ENCODE measurements around the gene TCHP.

DNA sequence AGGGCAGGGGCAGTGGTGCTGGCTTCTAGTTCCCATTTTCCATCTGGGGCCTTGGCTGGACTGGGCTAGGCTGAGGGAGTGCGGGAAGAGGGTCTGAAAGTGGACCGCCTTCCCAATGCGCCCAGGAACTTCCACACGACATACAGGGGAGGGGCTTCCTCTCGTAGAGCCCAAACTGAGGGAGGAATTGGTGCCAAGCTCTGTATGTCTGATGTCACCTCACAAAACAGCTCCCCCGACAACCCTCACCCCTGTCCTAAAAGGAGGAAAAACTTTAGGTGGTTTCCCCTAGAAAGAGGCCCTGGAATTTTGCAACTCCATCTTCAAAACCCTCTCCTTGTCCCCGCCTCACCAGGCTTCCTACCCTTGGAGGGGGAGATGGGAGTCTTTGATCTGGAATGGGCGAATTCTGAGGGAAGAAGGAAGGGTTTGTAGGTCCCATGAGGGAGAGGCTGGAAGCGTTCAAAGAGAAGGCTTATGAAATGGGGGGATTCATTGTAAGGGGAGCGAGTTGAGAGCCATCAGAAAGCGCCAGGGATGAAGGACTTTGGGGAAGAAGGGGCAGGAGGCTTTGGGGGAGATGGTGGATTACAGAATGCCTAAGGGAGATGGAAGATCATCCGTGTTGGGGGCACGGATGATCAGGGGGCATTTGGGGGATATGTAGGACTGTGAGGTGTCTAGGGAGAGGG is 20.6 kb upstream of the TCHP start:
- TF ChIP-seq CTCF (IDR thresholded peaks at IDR 0.05; ENCODE audit: poor library complexity, severe bottlenecking) (no peak), POLR2AphosphoS5 (IDR thresholded peaks at IDR 0.05) (no peak)
